ENCODE data around the gene GMDS.

The GMDS gene

DNA sequence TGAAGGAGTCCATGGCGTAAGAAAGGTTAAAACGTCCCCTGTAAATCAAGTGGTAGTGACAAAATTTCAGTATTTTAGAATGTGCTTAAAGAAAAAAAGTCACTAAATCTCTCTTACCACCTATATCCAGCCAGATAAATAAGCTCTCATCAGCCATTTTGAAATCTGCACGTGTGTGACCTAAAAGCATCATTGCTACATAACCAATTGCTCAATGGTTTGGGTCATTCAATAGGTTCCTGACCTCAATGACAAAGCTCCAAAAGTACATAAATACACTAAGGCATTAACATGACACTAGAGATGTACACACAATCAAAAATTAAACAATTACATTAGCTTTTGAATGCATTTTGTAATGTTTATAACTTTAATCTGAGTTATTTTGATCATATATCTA lies 272.4 kb downstream of the GMDS start:
- peak; percentile 14 to 67 (median 48) for DNase-seq

DNA sequence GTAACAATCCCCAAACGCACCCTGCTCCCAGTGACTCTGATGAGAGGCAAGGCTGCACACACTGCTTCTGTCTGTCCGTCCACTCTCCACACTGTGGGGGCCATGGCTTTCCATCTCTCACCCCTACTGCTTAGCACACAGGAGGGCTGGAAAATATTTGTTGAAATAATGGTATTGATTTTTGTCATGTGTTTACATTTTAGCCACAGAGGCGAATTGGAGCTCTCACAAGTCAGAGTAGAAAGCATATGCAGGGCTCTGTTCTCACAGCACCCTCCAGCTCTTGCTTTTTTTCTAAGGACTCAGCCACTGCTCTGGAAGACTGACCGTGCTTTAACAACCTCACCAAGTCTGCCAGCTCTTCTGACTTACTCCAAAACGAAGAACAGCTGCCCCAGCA lies 273.8 kb downstream of the GMDS start:
- DNase-seq = no peak

DNA sequence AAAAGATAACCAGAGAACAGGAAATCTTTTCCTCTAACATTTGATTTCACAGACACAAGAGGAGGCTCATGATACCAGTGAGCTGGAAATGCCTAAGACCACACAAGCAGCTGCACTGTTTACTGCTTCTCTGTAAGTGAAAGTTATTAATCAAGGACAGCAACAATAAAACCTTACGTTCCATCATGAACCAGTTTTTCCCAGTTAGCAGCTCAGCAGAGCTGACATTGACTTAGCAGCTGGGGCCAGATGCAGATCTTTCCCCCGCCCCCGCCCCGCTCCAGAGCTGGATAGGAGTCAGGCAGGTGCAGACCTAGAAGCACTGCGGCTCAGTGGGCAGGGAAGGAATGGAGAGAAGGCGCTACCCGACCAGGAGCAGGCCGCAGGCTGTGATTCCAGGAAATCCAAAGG lies 275.2 kb downstream of the GMDS start:
- DNase-seq = no peak

DNA sequence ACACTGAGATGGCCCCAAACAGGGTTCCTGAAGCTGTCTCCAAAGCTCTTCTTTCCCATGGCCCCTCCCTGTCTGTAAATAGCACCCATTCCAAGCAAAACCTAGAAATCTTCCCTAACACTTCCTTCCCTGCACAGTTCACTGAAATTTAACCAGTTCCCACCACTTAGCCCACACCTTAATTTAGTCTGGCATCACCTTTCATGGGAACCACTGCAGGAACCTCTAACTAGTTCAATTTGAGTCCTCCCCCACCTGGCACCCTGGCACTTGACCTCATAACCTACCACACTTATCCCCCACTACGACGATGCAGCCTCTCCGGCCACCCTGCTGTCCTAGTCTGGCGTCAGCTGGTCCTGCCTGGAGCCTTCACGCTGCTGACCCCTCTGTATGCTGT lies 278.7 kb downstream of the GMDS start:
- DNase-seq = no peak

DNA sequence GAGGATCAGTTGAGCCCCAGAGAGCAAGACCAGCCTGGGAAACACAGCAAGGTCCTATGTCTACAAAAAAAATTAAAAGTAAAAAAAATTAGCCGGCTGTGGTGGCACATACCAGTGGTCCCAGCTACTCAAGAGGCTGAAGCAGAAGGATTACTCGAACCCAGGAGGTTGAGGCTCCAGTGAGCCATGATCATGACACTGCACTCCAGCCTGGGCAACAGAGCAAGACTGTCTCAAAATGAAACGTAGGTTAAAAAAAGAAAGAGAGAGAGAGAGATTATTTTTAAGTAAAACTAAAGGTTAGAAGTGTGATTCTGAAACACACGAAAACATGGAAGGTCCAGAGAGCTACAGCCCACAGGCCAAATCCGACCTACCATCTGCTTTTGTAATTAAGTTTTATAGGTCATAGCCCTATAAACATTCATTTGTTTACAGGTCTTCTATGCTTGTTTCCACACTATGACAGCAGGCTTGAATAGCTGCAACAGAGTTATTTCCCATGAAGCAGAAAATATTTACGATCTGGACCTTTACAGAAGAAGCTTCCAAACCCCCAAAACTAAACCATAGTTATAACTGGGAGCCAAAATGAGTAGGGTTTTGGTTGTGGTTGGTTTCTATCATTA lies 279.7 kb downstream of the GMDS start:
- DNase-seq = no peak

DNA sequence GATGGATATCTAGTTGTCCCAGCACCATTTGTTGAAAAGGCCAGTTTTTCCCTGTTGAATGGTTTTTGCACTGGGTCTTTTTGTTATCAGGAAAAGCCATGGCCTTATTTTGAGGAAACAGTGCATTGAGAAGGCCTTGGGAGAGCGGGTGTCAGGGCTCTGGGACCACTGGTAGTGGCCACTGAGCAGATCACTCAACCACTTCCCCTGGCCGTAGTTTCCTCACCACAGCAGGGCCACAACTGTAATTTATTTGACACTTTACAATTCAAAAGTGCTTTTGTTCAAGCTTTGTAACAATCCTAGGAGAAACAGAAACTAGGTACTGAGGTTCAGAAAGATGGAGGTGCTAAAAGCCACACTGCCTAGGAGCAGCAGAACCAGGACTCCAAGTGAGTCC lies 281.8 kb downstream of the GMDS start:
- DNase-seq = peak in 2 of 4 experiments; percentile 12 to 15

DNA sequence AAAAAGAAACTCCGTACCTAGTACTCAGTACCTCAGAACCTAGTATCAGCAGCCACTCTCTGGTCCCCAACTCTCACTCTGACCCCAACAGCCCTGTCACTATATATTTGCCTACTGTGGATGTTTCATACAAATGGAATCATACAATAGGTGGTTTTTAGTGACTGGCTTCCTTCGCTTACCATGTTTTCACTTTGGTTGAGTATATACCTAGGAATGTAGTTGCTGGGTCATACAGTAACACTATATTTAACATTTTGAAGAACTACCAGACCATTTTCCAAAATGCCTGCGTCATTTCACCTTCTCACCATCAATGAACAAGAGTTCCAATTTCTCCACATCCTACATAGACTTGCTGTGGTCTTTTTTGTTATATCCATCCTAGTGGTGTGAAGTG lies 283.2 kb downstream of the GMDS start:
- DNase-seq = no peak

DNA sequence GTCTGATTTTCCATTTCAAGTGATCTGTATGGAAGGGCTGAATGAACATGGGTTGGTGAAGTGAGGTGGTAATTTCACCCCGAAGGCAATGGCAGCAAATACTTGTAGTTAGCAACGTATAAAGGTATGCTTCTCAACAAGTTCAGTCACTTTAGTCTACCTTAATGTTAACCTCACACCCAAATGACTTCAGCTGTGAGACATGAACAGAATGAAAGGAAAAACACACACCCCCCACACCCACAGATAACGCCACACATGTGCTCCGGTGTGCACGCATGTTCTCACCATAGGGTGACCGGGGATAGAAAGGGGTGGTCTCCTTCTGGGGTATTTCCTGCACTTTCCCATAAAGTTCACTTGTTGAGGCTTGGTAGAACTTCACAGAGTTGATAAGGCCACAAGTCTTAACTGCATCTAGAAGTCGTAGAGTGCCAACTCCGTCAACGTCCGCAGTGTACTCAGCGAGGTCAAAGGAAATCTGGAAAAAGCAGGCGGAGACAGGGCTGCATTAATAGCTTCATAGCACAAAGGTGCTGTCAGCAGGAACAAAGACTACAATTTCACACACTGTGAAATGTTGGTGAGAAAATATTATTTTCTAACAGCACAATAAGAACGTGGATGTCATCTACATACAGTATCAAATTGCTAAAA lies 284.8 kb downstream of the GMDS start:
- no peak for DNase-seq

DNA sequence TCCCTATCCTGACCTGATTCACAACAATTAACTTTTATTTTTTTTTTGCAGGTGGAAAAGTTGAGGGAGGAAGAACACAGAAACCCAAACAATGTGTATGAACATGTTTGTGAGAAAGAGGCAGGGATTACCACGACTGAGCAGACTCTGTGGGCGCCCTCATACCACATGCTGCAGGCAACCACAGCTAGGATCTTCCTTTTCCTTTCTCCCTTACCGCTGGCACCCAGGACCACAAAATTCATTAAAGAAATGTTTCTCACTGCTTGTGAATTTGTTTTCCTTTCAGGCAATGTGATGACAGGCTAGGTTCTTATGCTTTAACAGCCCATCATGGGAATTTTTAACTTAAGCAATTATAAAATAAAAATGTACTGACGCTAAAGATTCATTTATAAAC lies 287.1 kb downstream of the GMDS start:
- no peak for DNase-seq

DNA sequence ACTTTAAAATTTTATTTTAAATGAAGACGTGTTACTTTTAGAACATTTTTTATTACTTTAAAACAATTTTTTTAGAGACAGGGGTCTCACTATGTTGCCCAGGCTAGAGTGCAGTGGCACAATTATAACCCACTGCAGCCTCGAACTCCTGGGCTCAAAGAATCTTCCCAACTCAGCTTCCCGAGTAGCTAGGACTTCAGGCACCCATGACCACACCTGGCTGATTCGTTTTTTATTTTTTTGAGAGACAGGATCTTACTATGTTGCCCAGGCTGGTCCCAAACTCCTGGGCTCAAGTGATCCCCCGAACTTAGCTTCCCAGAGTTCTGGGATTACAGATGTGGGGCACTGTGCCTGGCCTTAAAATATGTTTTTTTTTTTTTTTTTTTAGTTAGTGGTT lies 287.7 kb downstream of the GMDS start:
- no peak for DNase-seq

DNA sequence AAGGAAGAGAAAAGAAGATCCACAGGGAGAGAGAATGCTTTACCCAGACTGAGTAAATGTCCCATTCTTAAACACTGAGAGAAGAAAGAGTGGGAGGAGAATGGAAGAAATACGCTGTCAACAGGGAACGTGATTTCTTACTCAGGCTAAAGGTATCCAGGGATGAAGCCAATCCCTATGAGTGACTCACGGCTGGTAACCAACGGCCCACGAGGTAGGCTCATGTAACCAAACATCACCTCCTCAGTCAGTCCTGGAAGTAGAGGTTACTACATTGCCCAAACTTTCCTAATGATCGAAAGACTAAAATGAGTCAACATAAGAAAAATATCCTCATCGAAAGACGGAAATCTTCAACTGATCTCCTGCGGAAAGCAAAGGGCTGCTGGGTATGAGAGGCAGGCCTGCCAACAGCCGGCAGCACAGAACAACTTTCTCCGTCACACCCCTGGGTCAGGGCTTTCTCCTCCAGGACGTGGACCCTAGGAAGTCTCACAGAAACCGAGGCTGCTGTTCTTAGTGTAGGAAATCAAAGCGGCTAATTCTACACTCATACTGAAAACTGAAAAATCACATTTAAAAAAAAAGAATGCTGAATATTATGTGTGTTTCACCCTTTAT lies 292.6 kb downstream of the GMDS start:
- DNase-seq = no peak

DNA sequence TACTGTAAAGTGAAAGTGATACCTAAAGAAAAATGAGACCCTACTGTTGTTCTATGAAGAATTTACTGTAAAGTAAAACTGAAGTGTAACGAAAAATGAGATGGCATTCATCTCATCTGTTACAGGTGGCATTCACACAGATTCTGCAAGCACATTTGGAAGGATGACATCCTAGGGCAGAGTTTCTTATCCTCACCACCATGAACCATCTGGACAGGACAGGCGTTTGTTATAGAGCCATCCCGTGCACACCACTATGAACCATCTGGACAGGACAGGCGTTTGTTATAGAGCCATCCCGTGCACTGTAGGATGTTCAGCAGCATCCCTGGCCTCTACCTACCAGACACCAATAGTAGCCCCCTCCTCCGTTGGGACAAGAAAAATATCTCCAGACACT lies 294.8 kb downstream of the GMDS start:
- DNase-seq = no peak

DNA sequence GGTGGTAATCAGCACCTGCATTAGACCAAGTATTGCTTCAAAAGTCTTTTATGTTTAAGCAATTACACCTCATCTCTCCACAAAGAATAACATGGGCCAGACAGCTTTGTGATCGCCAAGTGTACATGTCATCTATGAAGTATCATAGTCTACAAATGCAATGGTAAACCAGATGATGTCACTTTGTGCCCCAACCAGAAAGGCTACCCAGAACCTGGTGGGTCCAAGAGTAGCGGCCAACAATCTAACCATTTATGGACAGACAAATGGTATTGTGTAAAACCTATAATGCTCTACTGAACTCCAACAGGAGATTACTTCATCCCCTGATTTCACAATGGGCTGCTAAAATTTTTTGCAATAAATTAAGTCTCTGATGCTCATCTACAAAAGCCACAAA lies 295.9 kb downstream of the GMDS start:
- peak; percentile 8 to 51 (median 23) for DNase-seq

DNA sequence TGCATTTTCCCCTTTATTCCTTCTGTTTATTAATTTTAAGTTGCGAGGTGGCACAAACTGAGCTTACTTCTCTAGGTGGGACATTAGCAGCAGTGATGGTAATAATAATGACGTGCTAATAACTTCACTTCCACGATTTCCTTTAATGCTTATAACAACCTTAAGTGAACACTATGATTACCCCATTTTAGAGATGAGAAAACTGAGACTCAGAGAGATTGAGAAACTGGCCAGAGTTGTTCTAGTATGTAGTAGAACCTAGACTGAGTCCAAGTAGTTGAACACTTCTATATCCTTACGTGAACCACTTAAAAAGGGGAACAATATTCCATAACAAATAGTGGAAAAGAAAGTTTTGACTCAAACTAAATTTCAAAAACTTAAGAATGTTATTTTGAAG lies 297.5 kb downstream of the GMDS start:
- no peak for DNase-seq

DNA sequence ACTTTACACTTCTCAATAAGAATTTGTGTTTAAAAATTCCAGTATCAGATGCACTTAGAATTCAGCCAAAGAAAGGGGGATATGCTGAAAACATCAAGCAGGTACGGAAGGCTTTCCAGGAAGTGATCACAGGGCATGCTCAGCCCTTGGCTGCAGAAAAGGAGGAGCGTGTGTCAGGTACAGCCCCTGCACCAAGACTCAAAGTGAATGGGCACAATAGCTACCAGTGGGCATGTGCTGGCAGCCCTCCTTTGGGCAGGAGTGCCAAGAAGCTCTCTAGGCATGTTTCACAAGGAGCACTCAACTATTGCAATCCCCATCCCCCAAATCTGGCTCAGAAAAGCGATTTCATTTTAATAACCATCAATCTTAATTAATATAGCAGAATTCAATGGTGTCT lies 298.8 kb downstream of the GMDS start:
- no peak for DNase-seq

DNA sequence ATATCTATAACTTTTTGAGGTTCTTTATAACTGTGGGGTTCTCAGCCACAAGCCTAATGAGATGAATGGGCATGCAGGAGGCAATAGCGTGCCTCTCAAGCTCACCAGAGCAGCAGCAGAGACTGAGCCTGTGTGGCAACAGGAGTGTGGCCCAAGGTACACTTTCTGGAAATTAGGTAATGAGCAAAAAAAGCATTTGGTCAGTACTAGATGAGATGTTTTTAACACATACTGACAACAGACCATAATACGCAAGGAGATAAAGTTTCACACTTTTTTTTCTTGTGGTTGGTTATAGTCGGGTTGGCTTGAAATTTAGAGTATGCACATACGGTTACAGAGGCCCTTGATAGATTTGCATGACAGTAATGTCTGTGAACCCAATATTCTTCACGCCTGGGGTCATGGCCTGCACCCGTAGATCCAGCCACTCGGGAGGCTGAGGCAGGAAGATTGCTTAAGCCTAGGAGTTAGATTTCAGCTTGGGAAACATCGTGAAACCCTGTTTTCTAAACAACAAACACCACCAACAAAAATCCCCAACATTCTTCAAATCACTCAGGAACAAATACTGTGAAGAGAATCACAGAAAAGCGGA lies 300.1 kb downstream of the GMDS start:
- DNase-seq = no peak

DNA sequence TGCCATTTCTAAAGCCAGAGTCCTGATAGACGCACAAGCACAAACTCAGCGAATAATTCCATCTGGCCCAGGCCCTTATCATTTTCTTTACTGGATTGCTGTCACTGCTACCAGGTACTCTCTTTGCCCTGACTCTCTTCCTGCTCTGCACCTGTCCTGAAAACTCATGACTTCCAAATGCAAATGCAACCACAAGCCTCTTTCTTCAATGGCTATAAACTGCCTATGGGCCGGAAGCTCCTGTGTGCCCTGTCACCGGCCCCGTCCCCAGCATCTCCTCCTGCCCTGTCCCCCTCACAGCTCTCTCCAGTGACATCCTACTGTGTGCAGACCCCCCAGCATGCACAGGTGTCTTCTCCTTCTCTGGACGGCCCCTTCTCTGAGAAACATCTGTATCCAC lies 302.6 kb downstream of the GMDS start:
- DNase-seq = no peak

DNA sequence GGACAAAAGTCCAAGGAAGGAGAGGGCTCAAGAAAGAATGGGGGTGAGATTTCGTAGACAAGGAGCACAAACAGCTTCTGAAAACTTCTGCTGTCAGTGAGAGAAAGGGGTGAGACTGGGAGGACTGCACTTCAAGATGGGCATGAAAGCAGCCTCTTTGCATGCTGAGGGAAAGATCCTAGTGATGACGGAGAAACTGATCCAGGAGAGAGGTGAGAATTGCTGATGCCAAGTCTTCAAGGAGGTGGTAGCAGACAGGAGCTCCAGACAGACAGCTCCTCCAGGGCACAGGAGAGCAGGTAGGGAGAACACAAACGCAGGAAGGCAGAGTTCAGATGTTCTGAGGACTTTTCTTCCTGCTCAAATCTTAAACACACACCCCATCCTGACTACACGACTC lies 303.9 kb downstream of the GMDS start:
- no peak for DNase-seq

DNA sequence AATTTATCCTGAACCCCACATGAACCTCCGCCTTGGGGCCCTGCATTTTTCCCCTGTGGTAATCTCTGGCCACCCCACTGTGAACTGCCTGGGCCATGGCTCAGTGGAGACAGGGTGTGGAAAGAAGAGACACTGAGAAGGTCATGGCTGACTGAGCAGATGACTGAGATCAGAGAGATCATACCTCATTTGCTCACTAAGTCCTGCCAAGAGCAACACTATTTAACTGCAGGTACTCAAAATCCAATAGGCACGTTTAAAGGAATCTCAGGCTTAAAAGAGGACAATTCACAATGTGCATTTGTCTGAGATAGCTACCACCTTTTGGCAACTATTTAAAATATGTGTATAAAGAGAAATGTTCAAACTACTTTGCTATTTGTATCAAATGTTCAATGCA lies 305.0 kb downstream of the GMDS start:
- no peak for DNase-seq

DNA sequence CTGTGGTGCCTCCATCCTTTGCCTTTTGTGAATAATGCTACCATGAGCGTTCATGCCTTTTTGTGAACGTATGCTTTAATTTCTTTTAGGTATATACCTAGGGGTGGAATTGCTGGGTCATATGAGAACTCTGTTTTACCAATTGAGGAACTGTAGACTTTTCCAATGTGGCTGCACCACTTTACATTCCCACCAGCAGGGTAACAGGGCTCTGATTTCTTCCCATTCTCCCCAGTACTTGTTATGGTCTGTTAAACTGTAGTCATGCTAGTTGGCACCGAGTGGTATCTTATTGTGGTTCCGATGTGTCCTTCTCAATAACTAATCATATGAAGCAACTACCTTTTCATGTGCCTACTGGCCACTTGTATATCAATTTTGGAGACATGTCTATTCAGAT lies 312.1 kb downstream of the GMDS start:
- no peak for DNase-seq

DNA sequence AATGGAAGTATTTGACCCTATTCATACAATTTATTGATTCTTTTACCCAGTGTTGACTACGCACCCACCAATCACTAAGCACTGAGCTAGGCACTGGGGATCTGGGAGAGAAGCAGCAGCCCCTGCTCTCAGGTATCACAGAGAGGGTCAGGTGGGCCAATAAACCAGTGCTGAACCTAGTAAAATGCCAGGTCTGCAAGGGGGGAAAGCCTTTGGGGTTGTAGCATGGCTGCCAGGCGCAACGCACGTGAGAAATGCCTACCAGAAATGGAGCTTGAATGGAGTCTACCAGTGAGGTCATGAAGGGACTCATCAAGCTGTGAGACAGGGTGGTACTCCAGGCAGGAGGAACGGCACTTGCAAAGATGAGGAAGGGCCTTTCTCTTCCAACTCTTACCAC lies 313.6 kb downstream of the GMDS start:
- no peak for DNase-seq

DNA sequence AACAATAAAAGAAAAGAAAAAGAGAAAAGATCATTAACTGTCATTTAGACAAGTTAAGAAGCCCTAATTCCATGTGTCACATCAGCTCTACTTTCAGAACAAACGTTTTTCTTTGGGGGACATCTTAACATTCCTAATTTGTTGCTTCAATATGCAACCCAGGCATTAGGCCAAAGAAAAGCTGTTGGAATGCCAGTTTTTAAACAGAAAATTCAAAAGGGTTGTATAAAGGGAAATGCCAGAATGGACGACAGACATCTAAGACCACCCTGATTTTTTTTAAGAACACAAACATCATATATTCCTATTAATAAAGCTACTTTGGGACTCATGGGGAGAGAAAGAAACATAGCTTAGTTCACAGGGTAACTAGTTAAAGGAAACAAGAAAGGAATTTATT lies 315.0 kb downstream of the GMDS start:
- DNase-seq = no peak

DNA sequence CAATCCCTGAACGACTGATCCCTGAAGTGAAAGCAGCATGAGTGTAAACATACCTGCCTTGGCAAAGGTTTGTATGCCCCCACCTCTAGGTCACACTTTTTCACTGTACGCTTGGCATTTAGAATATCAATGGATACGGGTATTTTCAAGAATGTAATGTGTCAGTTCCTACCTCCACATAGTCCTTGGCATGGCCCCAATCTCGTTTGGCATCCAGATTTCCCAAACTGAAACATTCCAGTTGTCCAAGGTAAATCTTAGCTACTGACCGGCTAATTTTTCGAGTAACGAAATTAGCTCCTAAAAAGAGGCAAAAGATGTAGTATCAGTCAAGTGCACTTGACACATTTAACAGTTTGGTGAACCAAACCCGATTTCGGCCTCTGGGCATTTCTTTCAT lies 315.5 kb downstream of the GMDS start:
- no peak for DNase-seq

All from suppressor macrophage (primary cell).